Breast epithelium (tissue), 3 donors: Measurements from ENCODE around the gene SWSAP1.
"Not testable (repeated sequence)": the region's sequence is repeated elsewhere in the genome, so short reads cannot be mapped to it uniquely, and the experiment has no call there.

ENCODE experiments used
- CTCF ChIP-seq, 3 donors: fragments of 450-650 bp; IDR thresholded peaks; one replicate each; pipeline ENCODE4 v1.5.1; 2016 to 2017; ENCODE audit warnings: antibody characterized with exemption in 3 of 3, mild to moderate bottlenecking in 3 of 3, moderate library complexity in 3 of 3
- POLR2A ChIP-seq: fragments of 450-650 bp; IDR thresholded peaks from one replicate; pipeline ENCODE4 v1.6.1; 2016; ENCODE audit warnings: antibody characterized with exemption, mild to moderate bottlenecking, moderate library complexity
- POLR2AphosphoS5 ChIP-seq, 3 donors: sonication (generic); formaldehyde crosslinking; IDR thresholded peaks; one replicate each; pipeline ENCODE4 v1.6.1; 2017; ENCODE audit warnings: antibody characterized with exemption in 3 of 3

DNA sequence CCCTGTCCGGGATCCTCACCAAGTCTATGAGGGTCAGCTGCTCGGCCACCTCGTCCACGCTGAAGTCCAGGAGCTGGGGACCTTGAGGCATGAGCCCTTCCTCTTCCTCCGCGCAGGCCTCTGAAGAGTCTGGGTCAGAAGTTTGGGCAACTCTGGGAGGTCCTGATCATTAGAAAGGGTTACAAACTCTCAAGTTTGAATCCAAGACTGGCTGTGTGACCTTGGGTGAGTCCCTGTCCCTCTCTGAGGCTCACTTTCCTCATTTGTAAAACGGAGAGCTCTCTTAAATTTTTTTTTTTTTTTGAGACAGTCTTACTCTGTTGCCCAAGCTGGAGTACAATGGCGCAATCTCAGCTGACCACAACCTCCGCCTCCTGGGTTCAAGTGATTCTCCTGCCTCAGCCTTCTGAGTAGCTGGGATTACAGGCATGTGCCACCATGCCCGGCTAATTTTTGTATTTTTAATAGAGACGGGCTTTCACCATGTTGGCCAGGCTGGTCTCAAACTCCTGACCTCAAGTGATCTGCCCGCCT lies 32.3 kb downstream of the SWSAP1 start:
- not testable (repeated sequence) for TF ChIP-seq CTCF (IDR thresholded peaks at IDR 0.05); POLR2A; POLR2AphosphoS5 (IDR thresholded peaks at IDR 0.05)
